ENCODE measurements around the gene GPT2. TPM values are rescaled to one million over a fixed set of nuclear protein-coding genes. Genes with fewer than 3 reads are reported as not detected.
"Not testable (repeated sequence)": the region's sequence is repeated elsewhere in the genome, so short reads cannot be mapped to it uniquely, and the experiment has no call there.

GPT2 gene
- total RNA-seq, 2 donors from 2014 or later, result 5.1 to 6.8 TPM

- ATAC-seq (ENCODE audit: insufficient number of reproducible peaks, low FRiP score, low read depth), result no peak
- peaks cover 0 to 6% of the 10 kb centered on the region in 2 donors for H3K4me1 ChIP-seq (ENCODE audit: control insufficient read depth in 1 of 2, low read depth in 2 of 2)
- H3K27me3 ChIP-seq (replicated peaks; ENCODE audit: insufficient read depth), result no peaks in the 10 kb centered on the region
- no peak overlapping the region for H3K4me3 ChIP-seq
- no peak for DNase-seq (ENCODE audit: low spot score)
- H3K36me3 ChIP-seq, result no peaks in the 10 kb centered on the region
- H3K9me3 ChIP-seq, result no peaks in the 10 kb centered on the region
- H3K27ac ChIP-seq, result no peak overlapping the region
- TF ChIP-seq CTCF (IDR thresholded peaks at IDR 0.05), result peak; percentile 87
Observed at GRCh38 chr16:46929378-46930332, 45.5 kb downstream of the GPT2 start.

GRCh38 chr16:46930861-46931260, 46.7 kb downstream of the GPT2 start:
- DNase-seq (ENCODE audit: low spot score), result no peak
- no peak for ATAC-seq (ENCODE audit: insufficient number of reproducible peaks, low FRiP score, low read depth)

DNA sequence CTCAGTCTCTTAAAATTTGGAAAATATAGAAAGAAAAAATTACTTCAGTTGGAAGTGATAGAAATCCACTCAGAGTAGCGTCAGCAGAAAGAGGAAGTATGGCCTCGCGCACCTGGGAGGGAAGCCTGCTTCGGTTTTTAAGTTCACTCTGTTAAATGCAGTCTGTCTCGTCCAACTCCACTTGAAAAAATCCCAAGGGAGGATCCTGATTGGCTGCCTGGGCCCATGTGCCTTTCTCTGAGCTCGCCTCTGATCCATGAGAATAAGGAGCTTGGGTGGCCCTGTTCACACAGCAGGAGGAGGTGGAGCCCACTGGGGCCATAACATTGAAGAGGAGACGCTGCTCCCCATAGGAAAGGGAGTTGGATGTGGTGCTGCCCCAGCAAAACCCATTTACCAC, 48.6 kb downstream of the GPT2 start:
- Histone ChIP-seq H3K36me3 (no peaks in the 10 kb centered on the region), H3K4me1 (ENCODE audit: control insufficient read depth in 1 of 2, low read depth in 2 of 2) (no peaks in the 10 kb centered on the region), H3K27ac (no peak overlapping the region), H3K4me3 (no peak overlapping the region), H3K9me3 (no peaks in the 10 kb centered on the region), H3K27me3 (replicated peaks; ENCODE audit: insufficient read depth) (no peaks in the 10 kb centered on the region)
- TF ChIP-seq CTCF (IDR thresholded peaks at IDR 0.05), result no peak
- DNase-seq (ENCODE audit: low spot score) (no peak), ATAC-seq (ENCODE audit: insufficient number of reproducible peaks, low FRiP score, low read depth) (no peak)

More at GRCh38 chr16:46930861-46931260, 46.7 kb downstream of the GPT2 start:
- no peak for TF ChIP-seq CTCF (IDR thresholded peaks at IDR 0.05)
- H3K4me1 ChIP-seq (ENCODE audit: control insufficient read depth in 1 of 2, low read depth in 2 of 2), result peaks cover 0 to 6% of the 10 kb centered on the region in 2 donors
- H3K4me3 ChIP-seq, result no peak overlapping the region
- H3K36me3 ChIP-seq, result no peaks in the 10 kb centered on the region
- no peaks in the 10 kb centered on the region for H3K9me3 ChIP-seq
- no peaks in the 10 kb centered on the region for H3K27me3 ChIP-seq (replicated peaks; ENCODE audit: insufficient read depth)
- H3K27ac ChIP-seq, result no peak overlapping the region

DNA sequence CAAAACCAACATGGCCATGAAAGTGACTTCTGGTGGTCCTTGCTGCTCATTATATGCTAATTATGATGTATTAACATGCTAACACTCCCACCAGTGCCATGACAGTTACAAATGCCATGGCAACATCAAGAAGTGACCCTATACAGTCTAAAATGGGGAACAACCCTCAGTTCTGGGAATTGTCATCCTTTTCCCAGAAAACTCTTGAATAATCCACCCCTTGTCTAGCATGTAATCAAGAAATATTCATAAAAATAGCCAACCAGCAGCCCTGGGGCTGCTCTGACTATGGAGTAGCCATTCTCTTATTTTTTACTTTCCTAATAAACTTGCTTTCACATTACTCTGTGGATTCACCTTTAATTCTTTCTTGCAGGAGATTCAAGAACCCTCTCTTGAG, 53.4 kb downstream of the GPT2 start:
- Histone ChIP-seq H3K27me3 (replicated peaks; ENCODE audit: insufficient read depth) (no peaks in the 10 kb centered on the region), H3K9me3 (no peaks in the 10 kb centered on the region), H3K36me3 (no peaks in the 10 kb centered on the region), H3K4me1 (ENCODE audit: control insufficient read depth in 1 of 2, low read depth in 2 of 2) (no peaks in the 10 kb centered on the region), H3K4me3 (no peak overlapping the region), H3K27ac (no peak overlapping the region)
- TF ChIP-seq CTCF (IDR thresholded peaks at IDR 0.05), result no peak
- ATAC-seq (ENCODE audit: insufficient number of reproducible peaks, low FRiP score, low read depth) (no peak), DNase-seq (ENCODE audit: low spot score) (no peak)

DNA sequence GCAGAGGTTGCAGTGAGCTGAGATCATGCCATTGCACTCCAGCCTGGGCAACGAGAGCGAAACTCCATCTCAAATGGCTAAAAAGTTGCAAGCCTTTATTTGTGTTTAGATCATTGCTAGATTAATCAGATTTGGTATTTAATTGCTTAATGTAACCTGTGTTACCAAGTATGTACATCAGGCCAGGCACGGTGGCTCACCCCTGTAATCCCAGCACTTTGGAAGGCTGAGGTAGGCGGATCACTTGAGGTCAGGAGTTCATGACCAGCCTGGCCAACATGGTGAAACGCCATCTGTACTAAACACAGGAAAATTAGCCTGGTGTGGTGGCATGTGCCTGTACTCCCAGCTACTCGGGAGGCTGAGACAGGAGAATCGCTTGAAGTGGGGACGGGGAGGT, 60.6 kb downstream of the GPT2 start:
- not testable (repeated sequence) for DNase-seq (ENCODE audit: low spot score); H3K27me3 ChIP-seq (replicated peaks; ENCODE audit: insufficient read depth); ATAC-seq (ENCODE audit: insufficient number of reproducible peaks, low FRiP score, low read depth)

More for the DNA sequence above, 60.6 kb downstream of the GPT2 start:
- H3K27ac ChIP-seq; H3K9me3 ChIP-seq; H3K4me3 ChIP-seq; H3K4me1 ChIP-seq (ENCODE audit: control insufficient read depth in 1 of 2, low read depth in 2 of 2); H3K36me3 ChIP-seq: not testable (repeated sequence)
